Sigmoid colon (tissue), 7 donors: ENCODE results near the gene LPCAT1. TPM values are rescaled to one million over a fixed set of nuclear protein-coding genes. Genes with fewer than 3 reads are reported as not detected.

ENCODE experiments used
- DNase-seq: peaks from one replicate; pipeline ENCODE4 v3.0.0-alpha.2; 2019
- H3K27ac ChIP-seq, 4 donors: fragments of 200-600 bp; sonication (generic); one replicate each; pipeline ENCODE4 v1.5.1; 2016 to 2019; ENCODE audit warnings: mild to moderate bottlenecking in 1 of 4
- H3K27me3 ChIP-seq, 3 donors: fragments of 200-600 bp; sonication (generic); one replicate each; pipeline ENCODE4 v1.5.1; 2019; ENCODE audit warnings: mild to moderate bottlenecking in 1 of 3
- H3K36me3 ChIP-seq, 4 donors: fragments of 200-600 bp; sonication (generic); one replicate each; pipeline ENCODE4 v1.5.1; 2016 to 2019
- H3K4me1 ChIP-seq, 4 donors: fragments of 200-600 bp; sonication (generic); one replicate each; pipeline ENCODE4 v1.5.1; 2017 to 2019
- H3K4me3 ChIP-seq, 4 donors: fragments of 200-600 bp; sonication (generic); one replicate each; pipeline ENCODE4 v1.5.1; 2017 to 2019; ENCODE audit warnings: mild to moderate bottlenecking in 2 of 4, moderate library complexity in 1 of 4
- H3K9me3 ChIP-seq, 4 donors: fragments of 200-600 bp in 3 of 4; sonication (generic) in 3 of 4; one replicate each; pipeline versions ENCODE4 v1.5.1 to v1.6.1; 2013 to 2019
- CTCF ChIP-seq, 4 experiments: fragments of 450-650 bp in 3 of 4; fragments of 200-600 bp in 1 of 4; IDR thresholded peaks; one replicate each; pipeline ENCODE4 v1.5.1; 2016 to 2019; ENCODE audit warnings: antibody characterized with exemption in 4 of 4, mild to moderate bottlenecking in 3 of 4, moderate library complexity in 2 of 4
- EP300 ChIP-seq, 4 donors: sonication (generic); formaldehyde crosslinking; IDR thresholded peaks; one replicate each; pipeline ENCODE4 v1.6.1; 2017; ENCODE audit warnings: antibody characterized with exemption in 4 of 4
- POLR2A ChIP-seq, 2 donors: fragments of 450-650 bp; IDR thresholded peaks; one replicate each; pipeline ENCODE4 v1.6.1; 2016; ENCODE audit warnings: antibody characterized with exemption in 2 of 2, mild to moderate bottlenecking in 2 of 2, moderate library complexity in 2 of 2
- POLR2AphosphoS5 ChIP-seq, 4 donors: sonication (generic); formaldehyde crosslinking; IDR thresholded peaks; one replicate each; pipeline ENCODE4 v1.6.1; 2017; ENCODE audit warnings: antibody characterized with exemption in 4 of 4
- WGBS, 2 donors: extraction: QIAGEN DNeasy Blood & Tissue Kit; methylation state at CpG; one replicate each; pipeline ENCODE4 v1.1.7; 2013; 5-methylcytosine and 5-hydroxymethylcytosine counted together
- intact Hi-C: fragments of 100-400 bp; cut with DNase I; formaldehyde crosslinking; loops from one replicate; pipeline ENCODE4 v1.15.1; 2023
- polyA plus RNA-seq, 3 donors: library from polyadenylated mRNA; stranded (reverse); fragments of 200-250 nt; gene quantifications; one replicate each; pipeline ENCODE4 v1.2.3, GENCODE V29; 2013
- total RNA-seq, 4 donors: library from RNA; depleted of rRNA; stranded (reverse); fragments of >200 nt; gene quantifications; one replicate each; pipeline ENCODE4 v1.1.0, GENCODE V29; 2016
- donor health status: healthy with polysubstance abuse.
- donor health status: Bipolar disorder and iron deficiency.
- donor health status: healthy.

The LPCAT1 gene
- total and polyA plus RNA-seq, 7 donors = 4.2 to 35.1 (median 22.2) TPM

GRCh38 chr5:1545126-1545804, 21.5 kb upstream of the LPCAT1 start:
- WGBS, 2 donors = 88 to 91% methylated on average over 4 of the region's 4 CpGs
- intact Hi-C loops = no loop called here
- no peak for TF ChIP-seq POLR2A (IDR thresholded peaks at IDR 0.05)

GRCh38 chr5:1544294-1544961, 20.7 kb upstream of the LPCAT1 start:
- no peak overlapping the region for H3K27ac ChIP-seq
- TF ChIP-seq CTCF (IDR thresholded peaks at IDR 0.05) = no peak
- H3K4me1 ChIP-seq = peaks cover 0 to 15% (median 3%) of the 10 kb centered on the region in 4 donors
- peaks cover 0 to 12% (median 0%) of the 10 kb centered on the region in 3 donors for H3K27me3 ChIP-seq
- no peaks in the 10 kb centered on the region for H3K36me3 ChIP-seq
- no peak overlapping the region for H3K4me3 ChIP-seq
- intact Hi-C loops = no loop called here
- H3K9me3 ChIP-seq = no peaks in the 10 kb centered on the region
- 91 to 95% methylated on average over 12 of the region's 12 CpGs for WGBS, 2 donors
- peak; percentile 40 for DNase-seq

More at GRCh38 chr5:1545126-1545804, 21.5 kb upstream of the LPCAT1 start:
- DNase-seq = peak; percentile 14
- H3K27me3 ChIP-seq = peaks cover 0 to 20% (median 0%) of the 10 kb centered on the region in 3 donors
- no peaks in the 10 kb centered on the region for H3K36me3 ChIP-seq
- no peak overlapping the region for H3K27ac ChIP-seq
- H3K4me1 ChIP-seq = peaks cover 0 to 15% (median 3%) of the 10 kb centered on the region in 4 donors
- H3K9me3 ChIP-seq = no peaks in the 10 kb centered on the region
- no peak overlapping the region for H3K4me3 ChIP-seq

GRCh38 chr5:1543398-1544293, 19.9 kb upstream of the LPCAT1 start:
- intact Hi-C loops = no loop called here
- Histone ChIP-seq H3K4me3 (no peak overlapping the region), H3K9me3 (no peaks in the 10 kb centered on the region), H3K36me3 (no peaks in the 10 kb centered on the region), H3K27me3 (peaks cover 0 to 4% (median 0%) of the 10 kb centered on the region in 3 donors), H3K4me1 (peaks cover 0 to 15% (median 3%) of the 10 kb centered on the region in 4 donors), H3K27ac (no peak overlapping the region)
- 86 to 93% methylated on average over 8 of the region's 8 CpGs for WGBS, 2 donors
- no peak for TF ChIP-seq POLR2AphosphoS5 (IDR thresholded peaks at IDR 0.05)
- TF ChIP-seq EP300 (IDR thresholded peaks at IDR 0.05) = no peak
- TF ChIP-seq POLR2A (IDR thresholded peaks at IDR 0.05) = no peak
- TF ChIP-seq CTCF (IDR thresholded peaks at IDR 0.05) = no peak
- DNase-seq = peak; percentile 33

- Histone ChIP-seq H3K4me3 (no peak overlapping the region), H3K9me3 (no peaks in the 10 kb centered on the region), H3K36me3 (no peaks in the 10 kb centered on the region), H3K27ac (peak overlapping the region in 1 of 4 donors; percentile 63), H3K4me1 (peaks cover 0 to 15% (median 3%) of the 10 kb centered on the region in 4 donors), H3K27me3 (no peaks in the 10 kb centered on the region)
- intact Hi-C loops = no loop called here
- DNase-seq = peak; percentile 64
- peak in 2 of 4 donors; percentile 31 to 54 for TF ChIP-seq EP300 (IDR thresholded peaks at IDR 0.05)
- peak; percentile 22 to 70 (median 50) for TF ChIP-seq POLR2AphosphoS5 (IDR thresholded peaks at IDR 0.05)
- no peak for TF ChIP-seq CTCF (IDR thresholded peaks at IDR 0.05)
- no peak for TF ChIP-seq POLR2A (IDR thresholded peaks at IDR 0.05)
- 20 to 51% methylated on average over 3 of the region's 3 CpGs for WGBS, 2 donors
These were observed 19.0 kb upstream of the LPCAT1 start for GRCh38 chr5:1542781-1543180.
